CD4-positive, alpha-beta T cell treated with Interferon gamma for 1 hour (primary cell): ENCODE results near the gene FKBP1A.
"Not testable (repeated sequence)": the region's sequence is repeated elsewhere in the genome, so short reads cannot be mapped to it uniquely, and the experiment has no call there.

Experiments used
- DNase-seq: peaks from one replicate; pipeline ENCODE4 v3.0.0-alpha.2; 2020

The FKBP1A gene

GRCh38 chr20:1360094-1360846 lies 32.6 kb downstream of the FKBP1A start:
- DNase-seq, result no peak

GRCh38 chr20:1357921-1358671 lies 34.8 kb downstream of the FKBP1A start:
- no peak for DNase-seq

GRCh38 chr20:1353956-1354355 lies 38.9 kb downstream of the FKBP1A start:
- no peak for DNase-seq

- no peak for DNase-seq
Measured at GRCh38 chr20:1346315-1346969, 46.4 kb downstream of the FKBP1A start.

GRCh38 chr20:1345756-1346093 lies 47.1 kb downstream of the FKBP1A start:
- DNase-seq, result no peak

GRCh38 chr20:1345030-1345755 lies 47.7 kb downstream of the FKBP1A start:
- no peak for DNase-seq

GRCh38 chr20:1343446-1344124 lies 49.3 kb downstream of the FKBP1A start:
- not testable (repeated sequence) for DNase-seq

GRCh38 chr20:1341561-1342265 lies 51.1 kb downstream of the FKBP1A start:
- DNase-seq, result no peak

GRCh38 chr20:1338801-1339200 lies 54.1 kb downstream of the FKBP1A start:
- DNase-seq, result no peak

GRCh38 chr20:1338096-1338495 lies 54.8 kb downstream of the FKBP1A start:
- DNase-seq, result no peak

- no peak for DNase-seq
Measured at GRCh38 chr20:1337441-1337840, 55.4 kb downstream of the FKBP1A start.

GRCh38 chr20:1336699-1337367 lies 56.0 kb downstream of the FKBP1A start:
- DNase-seq, result no peak

- no peak for DNase-seq
Measured at GRCh38 chr20:1335961-1336698, 56.7 kb downstream of the FKBP1A start.

GRCh38 chr20:1334761-1335160 lies 58.1 kb downstream of the FKBP1A start:
- DNase-seq, result no peak

- DNase-seq, result no peak
Measured at GRCh38 chr20:1334370-1334731, 58.5 kb downstream of the FKBP1A start.

GRCh38 chr20:1333462-1334369 lies 59.1 kb downstream of the FKBP1A start:
- no peak for DNase-seq

- DNase-seq, result no peak
Measured at GRCh38 chr20:1332749-1333300, 60.0 kb downstream of the FKBP1A start.

GRCh38 chr20:1331801-1332453 lies 60.9 kb downstream of the FKBP1A start:
- no peak for DNase-seq

GRCh38 chr20:1331101-1331500 lies 61.8 kb downstream of the FKBP1A start:
- no peak for DNase-seq
